ENCODE data around the gene MYH14. TPM values are rescaled to one million over a fixed set of nuclear protein-coding genes. Genes with fewer than 3 reads are reported as not detected.
A peak's percentile ranks its signal among the peaks of the same experiment; 100 is the strongest.
"Not testable (repeated sequence)": the region's sequence is repeated elsewhere in the genome, so short reads cannot be mapped to it uniquely, and the experiment has no call there.

MYH14 gene
- total RNA-seq, 2 donors from 2014 or later: not detected

- H3K27me3 Mint-ChIP-seq: peaks cover 0 to 3% of the 10 kb centered on the region in 2 donors
- H3K27ac Mint-ChIP-seq: no peak overlapping the region
- H3K9me3 Mint-ChIP-seq: peaks cover 4% of the 10 kb centered on the region
- H3K4me1 Mint-ChIP-seq (ENCODE audit: low read depth in 2 of 2): no peaks in the 10 kb centered on the region
- H3K4me3 Mint-ChIP-seq: no peak overlapping the region
- ATAC-seq (peak; percentile 32 to 69), DNase-seq (ENCODE audit: low spot score) (no peak)
- no peaks in the 10 kb centered on the region for H3K36me3 Mint-ChIP-seq
Observed at GRCh38 chr19:50341091-50341564, 137.7 kb downstream of the MYH14 start.

GRCh38 chr19:50344661-50345318, 141.4 kb downstream of the MYH14 start:
- ATAC-seq: no peak
- Mint-ChIP-seq H3K4me3 (no peak overlapping the region), H3K4me1 (ENCODE audit: low read depth in 2 of 2) (peaks cover 3 to 10% of the 10 kb centered on the region in 2 donors), H3K36me3 (no peaks in the 10 kb centered on the region), H3K27me3 (peaks cover 0 to 6% of the 10 kb centered on the region in 2 donors), H3K27ac (no peak overlapping the region), H3K9me3 (peaks cover 4% of the 10 kb centered on the region)
- no peak for DNase-seq (ENCODE audit: low spot score)

- H3K9me3 Mint-ChIP-seq; DNase-seq (ENCODE audit: low spot score); H3K36me3 Mint-ChIP-seq; H3K27me3 Mint-ChIP-seq: not testable (repeated sequence)
- Mint-ChIP-seq H3K4me3 (peak overlapping the region; percentile 50), H3K4me1 (ENCODE audit: low read depth in 2 of 2) (peaks cover 3 to 10% of the 10 kb centered on the region in 2 donors), H3K27ac (peak overlapping the region; percentile 20 to 32)
- peak in 1 of 2 donors; percentile 49 for ATAC-seq
Observed at GRCh38 chr19:50347089-50347581, 143.7 kb downstream of the MYH14 start.

DNA sequence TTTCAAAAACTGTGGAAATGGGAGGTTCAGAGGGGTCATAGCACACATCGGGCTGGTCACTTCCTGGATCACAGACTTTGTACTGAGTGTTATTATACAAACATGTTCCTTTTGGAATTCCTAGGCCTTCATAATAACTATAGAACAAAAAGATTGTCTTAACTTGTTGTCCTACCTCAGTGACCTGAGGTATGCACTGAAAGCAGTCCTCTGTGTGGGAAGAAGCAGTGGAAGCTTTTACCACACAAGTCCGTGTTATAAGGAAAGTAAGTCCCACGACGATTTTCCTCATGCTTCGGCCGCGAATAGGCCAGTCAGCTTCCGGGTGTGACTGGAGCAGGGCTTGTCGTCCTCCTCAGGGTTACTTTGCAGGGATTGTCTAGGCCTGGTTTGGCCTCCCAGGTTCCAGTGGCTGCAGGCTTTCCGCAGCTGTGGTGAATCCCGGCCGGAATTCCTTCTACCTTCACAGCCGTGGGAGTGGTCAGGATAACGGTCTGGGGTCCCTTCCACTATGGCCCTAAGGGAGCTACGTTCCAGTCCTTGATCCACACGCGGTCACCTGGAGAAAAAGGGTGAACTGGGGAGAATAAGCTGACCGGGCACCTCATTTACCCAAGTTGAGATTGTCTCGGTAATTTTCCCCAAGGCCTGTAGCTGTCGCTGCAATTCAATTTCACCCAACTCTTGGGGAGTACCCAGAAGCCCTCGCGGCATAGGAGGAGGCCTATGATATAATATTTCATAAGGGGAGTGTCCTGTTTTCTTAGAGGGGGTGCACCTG, 146.0 kb downstream of the MYH14 start:
- Mint-ChIP-seq H3K27me3 (peaks cover 0 to 6% of the 10 kb centered on the region in 2 donors), H3K36me3 (no peaks in the 10 kb centered on the region), H3K9me3 (peaks cover 4% of the 10 kb centered on the region), H3K27ac (no peak overlapping the region), H3K4me1 (ENCODE audit: low read depth in 2 of 2) (peaks cover 3 to 10% of the 10 kb centered on the region in 2 donors), H3K4me3 (no peak overlapping the region)
- ATAC-seq (no peak), DNase-seq (ENCODE audit: low spot score) (no peak)

DNA sequence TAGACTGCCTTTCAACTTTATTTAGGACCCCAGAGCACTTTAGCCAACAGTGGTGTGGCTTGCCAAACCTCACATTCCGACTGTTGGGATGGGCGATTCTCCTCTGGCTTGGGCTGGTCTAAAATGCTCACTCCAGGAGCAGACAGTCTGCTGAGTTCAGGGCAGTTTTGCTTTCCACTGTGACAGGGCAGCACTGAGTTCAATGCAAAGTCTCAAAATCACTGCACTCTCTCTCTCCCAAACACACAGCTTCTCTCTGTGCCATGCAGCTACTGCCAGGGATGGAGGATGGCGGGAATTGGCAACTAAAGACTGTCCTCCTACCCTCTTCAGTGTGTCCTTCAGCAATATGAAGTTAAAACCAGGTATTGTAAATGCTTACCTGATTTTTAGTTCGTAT, 148.8 kb downstream of the MYH14 start:
- Mint-ChIP-seq H3K9me3 (no peaks in the 10 kb centered on the region), H3K27me3 (peaks cover 0 to 8% of the 10 kb centered on the region in 2 donors), H3K4me3 (no peak overlapping the region), H3K36me3 (no peaks in the 10 kb centered on the region), H3K27ac (no peak overlapping the region), H3K4me1 (ENCODE audit: low read depth in 2 of 2) (peaks cover 6 to 10% of the 10 kb centered on the region in 2 donors)
- ATAC-seq (no peak), DNase-seq (ENCODE audit: low spot score) (no peak)

GRCh38 chr19:50353487-50353880, 150.1 kb downstream of the MYH14 start:
- DNase-seq (ENCODE audit: low spot score); H3K27me3 Mint-ChIP-seq; H3K27ac Mint-ChIP-seq; H3K36me3 Mint-ChIP-seq; H3K9me3 Mint-ChIP-seq; ATAC-seq; H3K4me3 Mint-ChIP-seq: not testable (repeated sequence)
- peaks cover 9 to 11% of the 10 kb centered on the region in 2 donors for H3K4me1 Mint-ChIP-seq (ENCODE audit: low read depth in 2 of 2)

DNA sequence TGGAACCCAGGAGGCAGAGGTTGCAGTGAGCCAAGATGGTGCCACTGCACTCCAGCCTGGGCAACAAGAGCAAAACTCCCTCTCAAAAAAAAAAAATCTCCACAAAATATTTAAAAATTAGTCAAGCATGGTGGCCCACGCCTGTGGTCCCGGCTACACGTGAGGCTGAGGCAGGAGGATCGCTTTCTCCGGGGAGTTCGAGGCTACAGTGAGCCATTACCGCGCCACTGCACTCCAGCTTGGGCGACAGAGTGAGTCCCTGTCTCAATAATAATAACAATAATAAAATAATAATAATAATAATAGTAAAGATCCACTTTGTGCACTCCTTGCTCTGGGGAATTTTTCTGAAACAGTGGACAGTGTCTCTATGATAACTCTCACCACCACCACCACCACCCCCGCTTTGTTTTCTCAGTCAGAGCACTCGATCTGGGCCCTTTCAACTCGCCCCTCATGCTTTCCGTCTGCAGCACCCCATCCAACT, 153.3 kb downstream of the MYH14 start:
- no peak for DNase-seq (ENCODE audit: low spot score)

DNA sequence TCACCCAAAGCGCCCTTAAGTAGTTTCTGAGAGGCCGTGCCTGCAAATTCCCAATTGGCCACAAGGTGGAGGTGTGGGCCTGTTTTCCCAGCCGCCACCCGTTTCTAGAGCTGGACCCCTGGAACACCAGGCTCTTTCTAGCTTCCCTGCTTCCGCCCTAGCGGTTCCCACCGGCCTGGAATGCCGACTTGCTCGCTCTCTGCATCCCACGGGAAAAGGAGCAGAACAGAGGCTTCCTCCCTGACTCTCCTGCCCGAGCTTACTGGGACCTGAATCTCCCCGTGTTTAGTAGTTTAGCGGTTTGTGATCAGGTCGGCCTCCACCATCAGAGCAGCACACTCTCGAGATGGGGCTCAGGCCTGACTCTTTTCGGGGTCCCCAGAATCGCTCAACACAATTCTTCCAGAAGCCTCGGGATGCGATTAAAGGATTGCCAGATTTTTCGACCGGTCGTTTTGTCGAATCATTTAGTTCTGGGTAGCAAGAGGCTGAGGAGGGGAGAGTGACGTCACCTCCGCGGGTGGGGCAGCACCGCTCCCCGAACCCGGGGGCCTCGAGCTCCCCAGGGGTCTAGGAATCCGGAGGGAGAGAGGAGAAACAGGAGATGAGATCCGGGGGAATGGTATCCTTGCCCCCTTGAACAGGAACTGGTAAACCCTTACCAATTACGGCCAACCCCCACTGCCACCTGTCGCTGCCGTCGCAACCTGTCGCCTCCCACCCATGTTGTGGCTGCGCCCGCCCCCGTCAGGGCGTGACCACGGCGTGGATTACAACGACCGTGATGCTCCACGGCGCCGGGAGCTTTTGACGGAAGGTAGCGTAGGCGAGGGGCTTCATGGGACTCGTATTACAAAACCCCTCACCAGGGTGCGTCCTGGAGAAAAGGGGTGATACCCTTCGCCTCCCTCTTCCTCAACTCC, 154.0 kb downstream of the MYH14 start:
- H3K4me3 Mint-ChIP-seq: peak overlapping the region; percentile 92
- peak; percentile 86 to 93 for ATAC-seq
- H3K27me3 Mint-ChIP-seq: peaks cover 0 to 2% of the 10 kb centered on the region in 2 donors
- peaks cover 44 to 47% of the 10 kb centered on the region in 2 donors for H3K4me1 Mint-ChIP-seq (ENCODE audit: low read depth in 2 of 2)
- H3K27ac Mint-ChIP-seq: peak overlapping the region; percentile 92 to 94
- H3K36me3 Mint-ChIP-seq: peaks cover 9% of the 10 kb centered on the region
- no peaks in the 10 kb centered on the region for H3K9me3 Mint-ChIP-seq
- DNase-seq (ENCODE audit: low spot score): peak; percentile 92

More for the DNA sequence above, 153.3 kb downstream of the MYH14 start:
- H3K27me3 Mint-ChIP-seq: peaks cover 0 to 2% of the 10 kb centered on the region in 2 donors
- H3K36me3 Mint-ChIP-seq: peaks cover 9% of the 10 kb centered on the region
- H3K9me3 Mint-ChIP-seq: no peaks in the 10 kb centered on the region
- ATAC-seq: no peak
- peaks cover 37 to 40% of the 10 kb centered on the region in 2 donors for H3K4me1 Mint-ChIP-seq (ENCODE audit: low read depth in 2 of 2)
- peak overlapping the region; percentile 92 to 94 for H3K27ac Mint-ChIP-seq
- H3K4me3 Mint-ChIP-seq: peak overlapping the region; percentile 92

DNA sequence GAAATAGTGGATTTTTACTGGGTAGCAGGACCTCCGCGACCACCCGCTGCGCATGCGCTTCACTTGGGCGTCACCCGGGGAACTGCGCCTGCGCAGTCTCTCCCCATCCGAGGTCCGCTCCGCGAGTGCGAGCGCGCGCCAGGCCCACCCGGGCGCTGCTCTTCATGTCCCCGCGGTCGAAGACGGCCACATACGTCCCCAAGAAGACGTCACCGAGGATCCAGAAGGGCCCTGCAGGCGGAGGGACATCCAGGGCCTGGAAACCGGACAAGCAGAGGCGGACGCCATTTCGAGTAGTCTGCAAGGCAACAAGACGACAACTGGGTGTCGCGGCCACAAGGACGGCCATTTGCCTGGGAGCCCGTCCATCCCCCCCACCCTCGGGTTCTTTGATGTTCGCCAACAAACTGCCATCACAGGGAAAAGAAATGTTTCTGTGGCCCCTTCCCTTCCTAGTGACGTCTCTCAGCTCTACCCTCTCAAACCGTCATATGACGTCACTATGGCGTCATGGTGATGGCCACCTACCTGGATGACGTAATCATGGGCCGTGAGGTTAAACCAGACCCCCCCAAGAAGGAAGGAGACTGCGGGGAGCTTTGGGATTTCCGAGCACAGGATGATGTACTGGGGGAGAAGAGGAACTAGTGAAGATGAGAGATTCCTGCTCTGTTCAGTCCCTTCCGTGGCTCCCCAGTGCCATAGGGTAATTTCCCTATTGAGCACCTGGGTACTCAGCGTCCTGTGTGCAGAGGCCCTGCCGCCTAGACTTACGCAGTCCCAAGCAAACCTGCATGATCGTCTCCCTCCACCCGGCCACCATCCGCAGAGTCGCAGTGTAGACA, 155.3 kb downstream of the MYH14 start:
- Mint-ChIP-seq H3K9me3 (no peaks in the 10 kb centered on the region), H3K4me3 (peak overlapping the region; percentile 92), H3K27ac (peak overlapping the region; percentile 92 to 94), H3K27me3 (peaks cover 0 to 2% of the 10 kb centered on the region in 2 donors), H3K4me1 (ENCODE audit: low read depth in 2 of 2) (peaks cover 51 to 60% of the 10 kb centered on the region in 2 donors), H3K36me3 (peaks cover 9% of the 10 kb centered on the region)
- ATAC-seq: peak; percentile 44 to 75
- DNase-seq (ENCODE audit: low spot score): peak; percentile 84

DNA sequence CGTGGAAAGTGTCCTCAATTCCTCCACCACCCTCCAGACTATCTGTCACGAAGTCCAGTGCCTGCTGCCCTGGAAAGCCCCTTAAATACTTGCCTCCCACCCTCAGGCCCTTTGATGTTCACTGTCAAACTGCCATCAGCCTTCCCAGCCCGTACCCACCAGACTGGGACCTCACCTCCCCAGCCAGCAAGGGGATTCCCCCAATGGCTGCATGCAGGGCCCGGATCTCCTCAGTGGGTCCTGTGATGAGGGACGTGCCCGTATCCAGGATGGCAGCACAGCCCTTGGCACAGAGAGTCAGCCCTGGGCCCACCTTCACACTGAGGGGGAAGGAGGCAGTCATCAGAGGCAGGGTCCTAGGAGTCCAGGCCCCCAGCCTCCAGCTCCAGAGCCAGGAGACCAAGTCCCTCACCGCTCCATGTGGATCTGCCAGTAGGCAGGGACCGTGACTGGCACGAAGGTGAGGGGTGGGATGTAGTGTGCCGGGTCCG, 156.0 kb downstream of the MYH14 start:
- Mint-ChIP-seq H3K36me3 (peaks cover 9% of the 10 kb centered on the region), H3K27ac (peak overlapping the region; percentile 92 to 94)

More for the DNA sequence above, 156.0 kb downstream of the MYH14 start:
- ATAC-seq: no peak
- Mint-ChIP-seq H3K4me1 (ENCODE audit: low read depth in 2 of 2) (peaks cover 54 to 62% of the 10 kb centered on the region in 2 donors), H3K4me3 (peak overlapping the region; percentile 92), H3K9me3 (no peaks in the 10 kb centered on the region), H3K27me3 (peaks cover 0 to 2% of the 10 kb centered on the region in 2 donors)
- DNase-seq (ENCODE audit: low spot score): no peak
